HCT116 (cell line): ENCODE data around the gene NHERF1. TPM values are rescaled to one million over a fixed set of nuclear protein-coding genes. Genes with fewer than 3 reads are reported as not detected.

Source experiments
- ATAC-seq: fragments of 200-7000 bp; cut with Tn5 transposase; 2 replicates; pipeline ENCODE4 v1.9.1; 2020; ENCODE audit warnings: mild to moderate bottlenecking, moderate library complexity
- BruUV-seq: library from RNA; stranded (reverse); fragments of 400-500 nt; replicated peaks from 2 replicates; lab custom pipeline; 2021; lab: Mats Ljungman, UMichigan
- CTCF ChIA-PET: fragments of 300-600 bp; sonication (Branson Sonifier 250); formaldehyde crosslinking; loops from one replicate; lab custom pipeline; 2021; ENCODE audit warnings: antibody characterized with exemption; lab: Charles Lee
- POLR2A ChIA-PET: fragments of 300-600, 350-600 bp; sonication (Branson Sonifier 250); formaldehyde crosslinking; loops from one replicate; lab custom pipeline; 2021; ENCODE audit warnings: antibody characterized with exemption; lab: Charles Lee
- RAD21 ChIA-PET, 2 experiments: fragments of 300-600 bp; sonication (Branson Sonifier 250); formaldehyde crosslinking; loops; one replicate each; lab custom pipeline; 2023; ENCODE audit warnings: low total read pairs in 2 of 2; ENCODE audit not compliant: uncharacterized antibody in 2 of 2, unreplicated experiment in 2 of 2, low non-redundant PET in 1 of 2; lab: Charles Lee
- DNase-seq: peaks from one replicate; pipeline ENCODE4 v3.0.0-alpha.2; 2010; ENCODE audit warnings: low read depth, low spot score
- H2AFZ ChIP-seq: fragments of 200-600 bp; shearing (Covaris generic), sonication (generic); 2 replicates; pipeline ENCODE4 v1.6.1; 2017; ENCODE audit warnings: low read depth, mixed run types, mixed read lengths, antibody characterized with exemption, low read length; ENCODE audit not compliant: poor library complexity, severe bottlenecking
- H3K27ac ChIP-seq: 2 replicates; pipeline ENCODE4 v1.5.1; 2012; ENCODE audit warnings: low read depth, low read length
- H3K27me3 ChIP-seq: fragments of 200-600 bp; sonication (generic); 2 replicates; pipeline ENCODE4 v1.6.1; 2016; ENCODE audit warnings: mixed run types, low read length, mixed read lengths; ENCODE audit not compliant: insufficient read depth
- H3K36me3 ChIP-seq, 2 experiments: fragments of 200-500 bp in 1 of 2; fragments of 200-600 bp in 1 of 2; sonication (Bioruptor generic) in 1 of 2; sonication (generic) in 1 of 2; 2 replicates each; pipeline versions ENCODE4 v1.5.1 to v1.6.1; 2014 to 2016; ENCODE audit warnings: low read length in 2 of 2, inconsistent platforms in 1 of 2, mixed read lengths in 1 of 2, mixed run types in 1 of 2; ENCODE audit not compliant: insufficient read depth in 2 of 2, control insufficient read depth in 1 of 2
- H3K4me1 ChIP-seq, 2 experiments: fragments of 200-600 bp in 1 of 2; sonication (generic) in 1 of 2; 2 replicates each; pipeline versions ENCODE4 v1.5.1 to v1.6.1; 2012 to 2017; ENCODE audit warnings: low read length in 2 of 2, inconsistent platforms in 1 of 2, mild to moderate bottlenecking in 1 of 2, mixed read lengths in 1 of 2, mixed run types in 1 of 2, moderate library complexity in 1 of 2; ENCODE audit not compliant: insufficient read depth in 2 of 2, control insufficient read depth in 1 of 2
- H3K4me2 ChIP-seq: fragments of 200-600 bp; sonication (generic); 2 replicates; pipeline ENCODE4 v1.6.1; 2017; ENCODE audit warnings: mixed run types, low read length, mixed read lengths
- H3K4me3 ChIP-seq, 2 experiments: fragments of 200-600 bp in 1 of 2; sonication (generic) in 1 of 2; replicated peaks in 1 of 2; 2 replicates each; pipeline ENCODE4 v1.5.1; 2011 to 2016; ENCODE audit warnings: low read length in 2 of 2, control low read depth in 1 of 2, low read depth in 1 of 2, mild to moderate bottlenecking in 1 of 2, mixed read lengths in 1 of 2, mixed run types in 1 of 2
- H3K79me2 ChIP-seq: fragments of 200-600 bp; sonication (generic); 2 replicates; pipeline ENCODE4 v1.6.1; 2017; ENCODE audit warnings: mild to moderate bottlenecking, mixed run types, low read length, moderate library complexity, mixed read lengths; ENCODE audit not compliant: insufficient read depth
- H3K9ac ChIP-seq: fragments of 200-600 bp; sonication (generic); 2 replicates; pipeline ENCODE4 v1.6.1; 2016; ENCODE audit warnings: low read length, mixed read lengths
- H3K9me2 ChIP-seq: fragments of 200-600 bp; sonication (generic), shearing (Covaris generic); 2 replicates; pipeline ENCODE4 v1.6.1; 2017; ENCODE audit warnings: mixed run types, mild to moderate bottlenecking, moderate library complexity; ENCODE audit not compliant: insufficient read depth
- H3K9me3 ChIP-seq, 2 experiments: fragments of 200-500 bp in 1 of 2; fragments of 200-600 bp in 1 of 2; sonication (Bioruptor generic) in 1 of 2; sonication (generic) in 1 of 2; 2 replicates each; pipeline ENCODE4 v1.6.1; 2014 to 2017; ENCODE audit warnings: low read length in 2 of 2, mixed read lengths in 2 of 2, inconsistent platforms in 1 of 2, low read depth in 1 of 2, mild to moderate bottlenecking in 1 of 2, mixed run types in 1 of 2, moderate library complexity in 1 of 2; ENCODE audit not compliant: control insufficient read depth in 1 of 2, insufficient read depth in 1 of 2
- H4K20me1 ChIP-seq: fragments of 200-600 bp; sonication (generic), shearing (Covaris generic); 2 replicates; pipeline ENCODE4 v1.6.1; 2017; ENCODE audit warnings: mixed run types, mild to moderate bottlenecking, moderate library complexity; ENCODE audit not compliant: insufficient read depth
- CBX3 ChIP-seq: IDR thresholded peaks from 2 replicates; pipeline ENCODE4 v1.6.1; 2012; ENCODE audit warnings: low read depth
- EGR1 ChIP-seq: IDR thresholded peaks from 2 replicates; pipeline ENCODE4 v1.6.1; 2012; ENCODE audit warnings: low read depth
- ELF1 ChIP-seq: IDR thresholded peaks from 2 replicates; pipeline ENCODE4 v1.6.1; 2012; ENCODE audit warnings: low read depth, borderline replicate concordance
- EZH2 ChIP-seq: fragments of 200-600 bp; sonication (generic); IDR thresholded peaks from 2 replicates; pipeline ENCODE4 v1.6.1; 2017; ENCODE audit warnings: antibody characterized with exemption, mixed run types
- EZH2phosphoT487 ChIP-seq: fragments of 200-600 bp; IDR thresholded peaks from 2 replicates; pipeline ENCODE4 v1.6.1; 2018; ENCODE audit warnings: antibody characterized with exemption, borderline replicate concordance
- FOSL1 ChIP-seq: IDR thresholded peaks from 2 replicates; pipeline ENCODE4 v1.6.1; 2012; ENCODE audit warnings: low read depth
- JUND ChIP-seq: IDR thresholded peaks from 2 replicates; pipeline ENCODE4 v1.6.1; 2012
- POLR2A ChIP-seq: IDR thresholded peaks from 2 replicates; pipeline ENCODE4 v1.7.0; 2011; ENCODE audit warnings: borderline replicate concordance; ENCODE audit not compliant: insufficient read depth, insufficient read length; ENCODE audit errors: extremely low read depth
- POLR2AphosphoS5 ChIP-seq: IDR thresholded peaks from 2 replicates; pipeline ENCODE4 v1.6.1; 2011; ENCODE audit warnings: mild to moderate bottlenecking, low read depth, low read length, moderate library complexity
- RAD21 ChIP-seq: IDR thresholded peaks from 2 replicates; pipeline ENCODE4 v1.6.1; 2012; ENCODE audit warnings: low read depth, mild to moderate bottlenecking
- REST ChIP-seq: IDR thresholded peaks from 2 replicates; pipeline ENCODE4 v1.6.1; 2012; ENCODE audit warnings: low read depth
- SIN3A ChIP-seq: IDR thresholded peaks from 2 replicates; pipeline ENCODE4 v1.6.1; 2012; ENCODE audit warnings: low read depth
- SP1 ChIP-seq: IDR thresholded peaks from 2 replicates; pipeline ENCODE4 v1.6.1; 2012; ENCODE audit warnings: low read depth
- SRF ChIP-seq: IDR thresholded peaks from 2 replicates; pipeline ENCODE4 v1.6.1; 2012; ENCODE audit warnings: low read depth
- TCF7L2 ChIP-seq: IDR thresholded peaks from 2 replicates; pipeline ENCODE4 v1.7.0; 2011; ENCODE audit warnings: borderline replicate concordance, inconsistent platforms; ENCODE audit not compliant: insufficient read depth, insufficient read length; ENCODE audit errors: extremely low read depth
- YY1 ChIP-seq: IDR thresholded peaks from 2 replicates; pipeline ENCODE4 v1.6.1; 2011; ENCODE audit warnings: low read length, low read depth, moderate library complexity, mild to moderate bottlenecking; ENCODE audit not compliant: insufficient replicate concordance; ENCODE audit errors: extremely low read depth
- ZFX ChIP-seq: fragments of 450-650 bp; IDR thresholded peaks from 2 replicates; pipeline ENCODE4 v1.6.1; 2017
- ZNF274 ChIP-seq: fragments of 200-500 bp; sonication (Bioruptor generic); IDR thresholded peaks from 2 replicates; pipeline ENCODE4 v1.6.1; 2014; ENCODE audit warnings: mild to moderate bottlenecking, low read depth, low read length, inconsistent platforms
- intact Hi-C: fragments of 100-400 bp; cut with micrococcal nuclease; formaldehyde crosslinking; loops from 2 replicates; pipeline ENCODE4 v1.10.0; 2022
- total RNA-seq: library from RNA; stranded (reverse); gene quantifications from one replicate; pipeline ENCODE4 v1.2.1, GENCODE V29; 2021; ENCODE audit not compliant: unreplicated experiment
- TF ChIP-seq, protein P1 (sequence below), 3 experiments: fragments of 200-600 bp in 1 of 3; sonication (generic) in 1 of 3; IDR thresholded peaks in 2 of 3; conservative IDR thresholded peaks in 1 of 3; 2 replicates each; pipeline ENCODE4 v1.5.1; 2012 to 2017; ENCODE audit warnings: low read depth in 2 of 3, low read length in 2 of 3, antibody characterized with exemption in 1 of 3, borderline replicate concordance in 1 of 3, control low read depth in 1 of 3, mild to moderate bottlenecking in 1 of 3, mixed read lengths in 1 of 3, mixed run types in 1 of 3, moderate library complexity in 1 of 3; ENCODE audit not compliant: insufficient read depth in 1 of 3
- TF ChIP-seq, protein P2 (sequence below): IDR thresholded peaks from 2 replicates; pipeline ENCODE4 v1.6.1; 2012
- TF ChIP-seq, protein P3 (sequence below): IDR thresholded peaks from 2 replicates; pipeline ENCODE4 v1.6.1; 2012

The NHERF1 gene
- total RNA-seq, 1 experiment from 2014 or later, result 129 TPM

DNA sequence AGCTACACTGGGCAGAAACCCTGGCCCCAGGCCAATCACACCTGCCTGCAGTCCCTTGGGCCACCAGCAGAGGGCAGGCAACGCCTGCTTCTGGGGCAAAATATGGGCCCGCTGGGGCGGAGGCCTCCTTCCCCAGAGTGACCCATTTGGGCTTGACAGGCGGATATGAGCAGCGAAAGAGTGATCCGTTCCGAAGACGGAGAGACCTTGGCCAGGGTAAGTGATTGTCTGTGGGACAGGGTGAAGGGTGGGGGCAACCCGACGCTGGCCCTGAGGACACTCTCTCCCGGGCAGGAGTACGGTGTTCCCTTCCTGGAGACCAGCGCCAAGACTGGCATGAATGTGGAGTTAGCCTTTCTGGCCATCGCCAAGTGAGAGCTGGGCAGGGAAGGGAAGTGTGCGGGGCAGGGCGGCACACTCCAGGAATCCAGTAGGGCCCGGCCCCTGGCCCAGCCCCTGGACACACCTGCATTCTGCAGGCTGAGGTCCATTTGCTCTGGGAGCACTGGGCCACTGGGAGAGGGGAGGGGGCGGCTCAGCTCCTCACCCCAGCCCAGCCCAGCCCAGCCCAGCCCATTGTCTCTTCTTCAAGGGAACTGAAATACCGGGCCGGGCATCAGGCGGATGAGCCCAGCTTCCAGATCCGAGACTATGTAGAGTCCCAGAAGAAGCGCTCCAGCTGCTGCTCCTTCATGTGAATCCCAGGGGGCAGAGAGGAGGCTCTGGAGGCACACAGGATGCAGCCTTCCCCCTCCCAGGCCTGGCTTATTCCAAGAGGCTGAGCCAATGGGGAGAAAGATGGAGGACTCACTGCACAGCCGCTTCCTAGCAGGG lies 3.5 kb upstream of the NHERF1 start:
- H3K9ac ChIP-seq, result peak overlapping the region; percentile 16; the same call in 1 of the 2 replicates

More for the DNA sequence above, 3.5 kb upstream of the NHERF1 start:
- H3K4me1 ChIP-seq, result peaks cover 17 to 29% of the 10 kb centered on the region in 2 experiments
- no peaks in the 10 kb centered on the region for H3K9me3 ChIP-seq
- H3K27ac ChIP-seq, result peak overlapping the region; percentile 24; the same call in 1 of the 2 replicates
- H3K4me2 ChIP-seq, result peak overlapping the region; percentile 59
- H3K79me2 ChIP-seq, result peaks cover 14% of the 10 kb centered on the region
- ChIA-PET POLR2A (interaction anchor here (0.6 to 1.1 kb wide), 6 partner anchors 9 to 545 kb away, joined by 3 to 4 read pairs (median 3); partner anchors contain the start of gene SLC25A19), RAD21 (interaction anchor here (0.6 to 1.6 kb wide), 9 partner anchors 13 to 98 kb away, joined by 3 to 8 read pairs (median 3); a partner anchor contains a TSS), CTCF (interaction anchor here (0.5 to 4.5 kb wide), 24 partner anchors 8 to 377 kb away, joined by 3 to 55 read pairs (median 6); partner anchors contain the start of genes FDXR, GRIN2C, NAT9 and RAB37)
- ATAC-seq, result peak; percentile 49
- no peaks in the 10 kb centered on the region for H3K36me3 ChIP-seq
- H2AFZ ChIP-seq, result peak overlapping the region; percentile 13
- H3K27me3 ChIP-seq, result no peaks in the 10 kb centered on the region
- H4K20me1 ChIP-seq, result no peaks in the 10 kb centered on the region
- BruUV-seq, result no TSS peak
- intact Hi-C loops, result loop anchor here (1.0 to 2.0 kb wide), 3 partner anchors 25 to 120 kb away; no protein-coding TSS in a partner anchor
- TF ChIP-seq EGR1 (no peak), SP1 (no peak), SRF (no peak), SIN3A (no peak), RAD21 (peak; percentile 100), ZNF274 (no peak), TCF7L2 (no peak), YY1 (peak; percentile 75), FOSL1 (no peak), POLR2AphosphoS5 (peak; percentile 81), REST (no peak), ELF1 (no peak), CBX3 (no peak), POLR2A (no peak), ZFX (peak; percentile 34; the same call in 1 of the 2 replicates), EZH2 (no peak), EZH2phosphoT487 (no peak), JUND (no peak)
- TF ChIP-seq, protein P1, sequence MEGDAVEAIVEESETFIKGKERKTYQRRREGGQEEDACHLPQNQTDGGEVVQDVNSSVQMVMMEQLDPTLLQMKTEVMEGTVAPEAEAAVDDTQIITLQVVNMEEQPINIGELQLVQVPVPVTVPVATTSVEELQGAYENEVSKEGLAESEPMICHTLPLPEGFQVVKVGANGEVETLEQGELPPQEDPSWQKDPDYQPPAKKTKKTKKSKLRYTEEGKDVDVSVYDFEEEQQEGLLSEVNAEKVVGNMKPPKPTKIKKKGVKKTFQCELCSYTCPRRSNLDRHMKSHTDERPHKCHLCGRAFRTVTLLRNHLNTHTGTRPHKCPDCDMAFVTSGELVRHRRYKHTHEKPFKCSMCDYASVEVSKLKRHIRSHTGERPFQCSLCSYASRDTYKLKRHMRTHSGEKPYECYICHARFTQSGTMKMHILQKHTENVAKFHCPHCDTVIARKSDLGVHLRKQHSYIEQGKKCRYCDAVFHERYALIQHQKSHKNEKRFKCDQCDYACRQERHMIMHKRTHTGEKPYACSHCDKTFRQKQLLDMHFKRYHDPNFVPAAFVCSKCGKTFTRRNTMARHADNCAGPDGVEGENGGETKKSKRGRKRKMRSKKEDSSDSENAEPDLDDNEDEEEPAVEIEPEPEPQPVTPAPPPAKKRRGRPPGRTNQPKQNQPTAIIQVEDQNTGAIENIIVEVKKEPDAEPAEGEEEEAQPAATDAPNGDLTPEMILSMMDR (IDR thresholded peaks at IDR 0.05 in 2 of 3, conservative IDR thresholded peaks at IDR 0.05 in 1 of 3; ENCODE audit: borderline replicate concordance in 1 of 3, insufficient read depth in 1 of 3, low read depth in 2 of 3, low read length in 2 of 3), result peak; percentile 99 to 100 (median 100)
- TF ChIP-seq, protein P2, sequence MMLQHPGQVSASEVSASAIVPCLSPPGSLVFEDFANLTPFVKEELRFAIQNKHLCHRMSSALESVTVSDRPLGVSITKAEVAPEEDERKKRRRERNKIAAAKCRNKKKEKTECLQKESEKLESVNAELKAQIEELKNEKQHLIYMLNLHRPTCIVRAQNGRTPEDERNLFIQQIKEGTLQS, result no peak
- TF ChIP-seq, protein P3, sequence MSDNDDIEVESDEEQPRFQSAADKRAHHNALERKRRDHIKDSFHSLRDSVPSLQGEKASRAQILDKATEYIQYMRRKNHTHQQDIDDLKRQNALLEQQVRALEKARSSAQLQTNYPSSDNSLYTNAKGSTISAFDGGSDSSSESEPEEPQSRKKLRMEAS, result no peak
- H3K4me3 ChIP-seq, result peak overlapping the region; percentile 18 to 31; a peak in 3 of 4 replicates
- no peaks in the 10 kb centered on the region for H3K9me2 ChIP-seq
- peak; percentile 64 for DNase-seq
